ENCODE data around the gene KIF14. TPM values are rescaled to one million over a fixed set of nuclear protein-coding genes. Genes with fewer than 3 reads are reported as not detected.

KIF14 gene
- total and polyA plus RNA-seq, 2 donors (not counting 3 experiments of a cell fraction or from before 2014, with no cell fraction given): 1.5 to 13.8 TPM

- FAIRE-seq (no peak), DNase-seq (ENCODE audit: low read depth, low spot score) (no peak)
- POLR2A ChIA-PET: no interaction called here
- intact Hi-C loops (cut with micrococcal nuclease): no loop called here
- no peak for TF ChIP-seq POLR2AphosphoS5 (IDR thresholded peaks at IDR 0.05; ENCODE audit: insufficient read depth, low read depth, low read length)
- TF ChIP-seq CTCF (IDR thresholded peaks at IDR 0.05; ENCODE audit: extremely low read depth in 1 of 2, insufficient read depth in 1 of 2, low read depth in 1 of 2, low read length in 2 of 2): no peak
- TF ChIP-seq POLR2A (IDR thresholded peaks at IDR 0.05; ENCODE audit: low read depth, low read length): no peak
- no peak for TF ChIP-seq JUN (IDR thresholded peaks at IDR 0.05; ENCODE audit: borderline replicate concordance, insufficient read depth, insufficient read length, low read depth)
- peak; percentile 16 for TF ChIP-seq MAX (IDR thresholded peaks at IDR 0.05; ENCODE audit: insufficient read depth, insufficient read length)
- no peak for TF ChIP-seq EZH2 (IDR thresholded peaks at IDR 0.05; ENCODE audit: borderline replicate concordance, low read depth, low read length, severe bottlenecking)
- TF ChIP-seq FOS (IDR thresholded peaks at IDR 0.05; ENCODE audit: borderline replicate concordance, insufficient read depth, low read length): no peak
- TF ChIP-seq MYC (IDR thresholded peaks at IDR 0.05; ENCODE audit: low read depth, low read length): no peak
- no TSS peak for BruUV-seq (replicated peaks)
- H4K20me1 ChIP-seq (replicated peaks; ENCODE audit: control insufficient read depth, extremely low read depth, insufficient read depth, low read length): no peaks in the 10 kb centered on the region
- no peaks in the 10 kb centered on the region for H3K4me1 ChIP-seq (ENCODE audit: control insufficient read depth, extremely low read depth, insufficient read depth, low read length)
- no peaks in the 10 kb centered on the region for H3K9me1 ChIP-seq (replicated peaks; ENCODE audit: control insufficient read depth, extremely low read depth, insufficient read depth, low read length)
- CTCF ChIA-PET: interaction anchor here (1.5 to 2.2 kb wide), 3 partner anchors 36 to 145 kb away, joined by 3 to 12 read pairs (median 6); no protein-coding TSS in a partner anchor
- no peak overlapping the region for H3K4me2 ChIP-seq (ENCODE audit: insufficient read depth, low read length)
- no peak overlapping the region for H2AFZ ChIP-seq (ENCODE audit: low read depth, low read length)
- dilution Hi-C loops (cut with MboI; ENCODE audit: extremely low pct_ligation_motif_present, low sequenced_read_pairs): no loop called here
- no peaks in the 10 kb centered on the region for H3K9me3 ChIP-seq (replicated peaks; ENCODE audit: control insufficient read depth, insufficient read depth, low read length)
- H3K79me2 ChIP-seq (ENCODE audit: control insufficient read depth, insufficient read depth, low read length): no peaks in the 10 kb centered on the region
- no peak overlapping the region for H3K4me3 ChIP-seq (replicated peaks in 1 of 3; ENCODE audit: insufficient read depth in 1 of 3, low read depth in 1 of 3, low read length in 3 of 3)
- no peak overlapping the region for H3K9ac ChIP-seq (replicated peaks; ENCODE audit: extremely low read depth, insufficient read depth, low read length)
- no peaks in the 10 kb centered on the region for H3K27me3 ChIP-seq (ENCODE audit: control insufficient read depth in 2 of 2, insufficient read depth in 2 of 2, low read length in 2 of 2)
- H3K27ac ChIP-seq (ENCODE audit: insufficient read depth, low read depth, low read length): no peak overlapping the region
- peaks cover 10 to 19% of the 10 kb centered on the region in 2 experiments for H3K36me3 ChIP-seq (ENCODE audit: control insufficient read depth in 2 of 2, extremely low read depth in 1 of 2, insufficient read depth in 2 of 2, low read length in 2 of 2)
These were observed 37.7 kb upstream of the KIF14 start for GRCh38 chr1:200658037-200658818.

All from endothelial cell of umbilical vein (primary cell).